ENCODE results near the gene CNTN4. TPM values are rescaled to one million over a fixed set of nuclear protein-coding genes. Genes with fewer than 3 reads are reported as not detected.

CNTN4 gene
- total and polyA plus RNA-seq, 2 of the 8 experiments (the other 6 are each of a cell fraction or from before 2014, with no cell fraction given), result 0.41 to 2.2 TPM

DNA sequence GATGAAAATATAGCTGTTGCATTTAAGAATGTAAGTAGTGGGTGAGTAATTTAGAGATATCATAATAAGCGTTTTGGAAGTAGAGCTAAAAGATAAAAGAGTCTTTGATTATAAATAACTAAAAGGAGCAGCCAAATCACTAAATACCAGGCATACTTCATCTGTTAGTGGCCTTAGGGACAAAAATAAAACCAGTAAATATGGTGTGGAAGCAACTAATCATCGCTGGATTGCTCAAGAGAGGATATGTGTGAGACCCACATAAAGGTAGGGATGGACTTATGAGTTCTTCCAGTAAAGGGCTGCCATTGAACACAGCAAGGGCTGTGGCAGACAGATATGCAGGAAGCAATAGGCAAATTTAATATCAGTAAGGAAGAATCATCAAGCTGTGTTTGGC lies 356.2 kb downstream of the CNTN4 start (continued):
- TF ChIP-seq, protein P1, sequence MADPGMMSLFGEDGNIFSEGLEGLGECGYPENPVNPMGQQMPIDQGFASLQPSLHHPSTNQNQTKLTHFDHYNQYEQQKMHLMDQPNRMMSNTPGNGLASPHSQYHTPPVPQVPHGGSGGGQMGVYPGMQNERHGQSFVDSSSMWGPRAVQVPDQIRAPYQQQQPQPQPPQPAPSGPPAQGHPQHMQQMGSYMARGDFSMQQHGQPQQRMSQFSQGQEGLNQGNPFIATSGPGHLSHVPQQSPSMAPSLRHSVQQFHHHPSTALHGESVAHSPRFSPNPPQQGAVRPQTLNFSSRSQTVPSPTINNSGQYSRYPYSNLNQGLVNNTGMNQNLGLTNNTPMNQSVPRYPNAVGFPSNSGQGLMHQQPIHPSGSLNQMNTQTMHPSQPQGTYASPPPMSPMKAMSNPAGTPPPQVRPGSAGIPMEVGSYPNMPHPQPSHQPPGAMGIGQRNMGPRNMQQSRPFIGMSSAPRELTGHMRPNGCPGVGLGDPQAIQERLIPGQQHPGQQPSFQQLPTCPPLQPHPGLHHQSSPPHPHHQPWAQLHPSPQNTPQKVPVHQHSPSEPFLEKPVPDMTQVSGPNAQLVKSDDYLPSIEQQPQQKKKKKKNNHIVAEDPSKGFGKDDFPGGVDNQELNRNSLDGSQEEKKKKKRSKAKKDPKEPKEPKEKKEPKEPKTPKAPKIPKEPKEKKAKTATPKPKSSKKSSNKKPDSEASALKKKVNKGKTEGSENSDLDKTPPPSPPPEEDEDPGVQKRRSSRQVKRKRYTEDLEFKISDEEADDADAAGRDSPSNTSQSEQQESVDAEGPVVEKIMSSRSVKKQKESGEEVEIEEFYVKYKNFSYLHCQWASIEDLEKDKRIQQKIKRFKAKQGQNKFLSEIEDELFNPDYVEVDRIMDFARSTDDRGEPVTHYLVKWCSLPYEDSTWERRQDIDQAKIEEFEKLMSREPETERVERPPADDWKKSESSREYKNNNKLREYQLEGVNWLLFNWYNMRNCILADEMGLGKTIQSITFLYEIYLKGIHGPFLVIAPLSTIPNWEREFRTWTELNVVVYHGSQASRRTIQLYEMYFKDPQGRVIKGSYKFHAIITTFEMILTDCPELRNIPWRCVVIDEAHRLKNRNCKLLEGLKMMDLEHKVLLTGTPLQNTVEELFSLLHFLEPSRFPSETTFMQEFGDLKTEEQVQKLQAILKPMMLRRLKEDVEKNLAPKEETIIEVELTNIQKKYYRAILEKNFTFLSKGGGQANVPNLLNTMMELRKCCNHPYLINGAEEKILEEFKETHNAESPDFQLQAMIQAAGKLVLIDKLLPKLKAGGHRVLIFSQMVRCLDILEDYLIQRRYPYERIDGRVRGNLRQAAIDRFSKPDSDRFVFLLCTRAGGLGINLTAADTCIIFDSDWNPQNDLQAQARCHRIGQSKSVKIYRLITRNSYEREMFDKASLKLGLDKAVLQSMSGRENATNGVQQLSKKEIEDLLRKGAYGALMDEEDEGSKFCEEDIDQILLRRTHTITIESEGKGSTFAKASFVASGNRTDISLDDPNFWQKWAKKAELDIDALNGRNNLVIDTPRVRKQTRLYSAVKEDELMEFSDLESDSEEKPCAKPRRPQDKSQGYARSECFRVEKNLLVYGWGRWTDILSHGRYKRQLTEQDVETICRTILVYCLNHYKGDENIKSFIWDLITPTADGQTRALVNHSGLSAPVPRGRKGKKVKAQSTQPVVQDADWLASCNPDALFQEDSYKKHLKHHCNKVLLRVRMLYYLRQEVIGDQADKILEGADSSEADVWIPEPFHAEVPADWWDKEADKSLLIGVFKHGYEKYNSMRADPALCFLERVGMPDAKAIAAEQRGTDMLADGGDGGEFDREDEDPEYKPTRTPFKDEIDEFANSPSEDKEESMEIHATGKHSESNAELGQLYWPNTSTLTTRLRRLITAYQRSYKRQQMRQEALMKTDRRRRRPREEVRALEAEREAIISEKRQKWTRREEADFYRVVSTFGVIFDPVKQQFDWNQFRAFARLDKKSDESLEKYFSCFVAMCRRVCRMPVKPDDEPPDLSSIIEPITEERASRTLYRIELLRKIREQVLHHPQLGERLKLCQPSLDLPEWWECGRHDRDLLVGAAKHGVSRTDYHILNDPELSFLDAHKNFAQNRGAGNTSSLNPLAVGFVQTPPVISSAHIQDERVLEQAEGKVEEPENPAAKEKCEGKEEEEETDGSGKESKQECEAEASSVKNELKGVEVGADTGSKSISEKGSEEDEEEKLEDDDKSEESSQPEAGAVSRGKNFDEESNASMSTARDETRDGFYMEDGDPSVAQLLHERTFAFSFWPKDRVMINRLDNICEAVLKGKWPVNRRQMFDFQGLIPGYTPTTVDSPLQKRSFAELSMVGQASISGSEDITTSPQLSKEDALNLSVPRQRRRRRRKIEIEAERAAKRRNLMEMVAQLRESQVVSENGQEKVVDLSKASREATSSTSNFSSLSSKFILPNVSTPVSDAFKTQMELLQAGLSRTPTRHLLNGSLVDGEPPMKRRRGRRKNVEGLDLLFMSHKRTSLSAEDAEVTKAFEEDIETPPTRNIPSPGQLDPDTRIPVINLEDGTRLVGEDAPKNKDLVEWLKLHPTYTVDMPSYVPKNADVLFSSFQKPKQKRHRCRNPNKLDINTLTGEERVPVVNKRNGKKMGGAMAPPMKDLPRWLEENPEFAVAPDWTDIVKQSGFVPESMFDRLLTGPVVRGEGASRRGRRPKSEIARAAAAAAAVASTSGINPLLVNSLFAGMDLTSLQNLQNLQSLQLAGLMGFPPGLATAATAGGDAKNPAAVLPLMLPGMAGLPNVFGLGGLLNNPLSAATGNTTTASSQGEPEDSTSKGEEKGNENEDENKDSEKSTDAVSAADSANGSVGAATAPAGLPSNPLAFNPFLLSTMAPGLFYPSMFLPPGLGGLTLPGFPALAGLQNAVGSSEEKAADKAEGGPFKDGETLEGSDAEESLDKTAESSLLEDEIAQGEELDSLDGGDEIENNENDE (IDR thresholded peaks at IDR 0.05; ENCODE audit: insufficient replicate concordance, low read length), result no peak
- TF ChIP-seq HDAC6 (IDR thresholded peaks at IDR 0.05; ENCODE audit: low read depth, low read length) (no peak), POLR2AphosphoS5 (IDR thresholded peaks at IDR 0.05; ENCODE audit: low read depth, low read length) (no peak), KDM5A (IDR thresholded peaks at IDR 0.05; ENCODE audit: low read length) (no peak)
- TF ChIP-seq, protein P2, sequence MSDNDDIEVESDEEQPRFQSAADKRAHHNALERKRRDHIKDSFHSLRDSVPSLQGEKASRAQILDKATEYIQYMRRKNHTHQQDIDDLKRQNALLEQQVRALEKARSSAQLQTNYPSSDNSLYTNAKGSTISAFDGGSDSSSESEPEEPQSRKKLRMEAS (IDR thresholded peaks at IDR 0.05), result no peak
